GM10248 (cell line): Measurements from ENCODE around the gene ALKBH3.

ENCODE experiments used
- CTCF ChIA-PET: fragments of 300-600 bp; sonication (Branson Sonifier 250); formaldehyde crosslinking; extraction: SDS; loops from one replicate; lab custom pipeline; 2021; ENCODE audit warnings: antibody characterized with exemption; lab: Yijun Ruan, JAX
- POLR2A ChIA-PET: fragments of 350-650 bp; sonication (Branson Sonifier 250); formaldehyde crosslinking; extraction: SDS; loops from one replicate; lab custom pipeline; 2020; ENCODE audit warnings: antibody characterized with exemption; lab: Yijun Ruan, JAX
- DNase-seq: peaks from one replicate; pipeline ENCODE4 v3.0.0; 2012; ENCODE audit errors: extremely low spot score
- TF ChIP-seq, protein P1 (sequence below): IDR thresholded peaks from 2 replicates; pipeline ENCODE4 v1.5.1; 2012; ENCODE audit warnings: mild to moderate bottlenecking, low read depth; ENCODE audit errors: extremely low read depth, missing control alignments, control extremely low read depth

Gene ALKBH3

DNA sequence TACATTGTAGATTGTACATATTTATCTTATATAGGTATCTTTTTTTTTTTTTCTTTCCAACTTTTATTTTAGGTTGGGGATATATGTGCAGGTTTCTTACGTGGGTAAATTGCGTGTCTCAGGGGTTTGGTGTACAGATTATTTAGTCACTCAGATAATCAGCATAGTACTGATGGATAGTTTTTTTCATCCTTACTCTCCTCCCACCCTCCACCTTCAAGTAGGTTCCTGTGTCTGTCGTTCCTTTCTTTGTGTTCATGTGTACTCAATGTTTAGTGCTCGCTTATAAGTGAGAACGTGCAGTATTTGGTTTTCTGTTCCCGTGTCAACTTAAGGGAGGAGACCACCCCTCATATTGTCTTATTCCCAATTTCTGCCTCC is 71.4 kb downstream of the ALKBH3 start:
- DNase-seq, result no peak
- POLR2A ChIA-PET, result no interaction called here
- CTCF ChIA-PET, result interaction anchor here (0.8 kb wide), 1 partner anchor 43 kb away, joined by 3 read pairs; no protein-coding TSS in a partner anchor

DNA sequence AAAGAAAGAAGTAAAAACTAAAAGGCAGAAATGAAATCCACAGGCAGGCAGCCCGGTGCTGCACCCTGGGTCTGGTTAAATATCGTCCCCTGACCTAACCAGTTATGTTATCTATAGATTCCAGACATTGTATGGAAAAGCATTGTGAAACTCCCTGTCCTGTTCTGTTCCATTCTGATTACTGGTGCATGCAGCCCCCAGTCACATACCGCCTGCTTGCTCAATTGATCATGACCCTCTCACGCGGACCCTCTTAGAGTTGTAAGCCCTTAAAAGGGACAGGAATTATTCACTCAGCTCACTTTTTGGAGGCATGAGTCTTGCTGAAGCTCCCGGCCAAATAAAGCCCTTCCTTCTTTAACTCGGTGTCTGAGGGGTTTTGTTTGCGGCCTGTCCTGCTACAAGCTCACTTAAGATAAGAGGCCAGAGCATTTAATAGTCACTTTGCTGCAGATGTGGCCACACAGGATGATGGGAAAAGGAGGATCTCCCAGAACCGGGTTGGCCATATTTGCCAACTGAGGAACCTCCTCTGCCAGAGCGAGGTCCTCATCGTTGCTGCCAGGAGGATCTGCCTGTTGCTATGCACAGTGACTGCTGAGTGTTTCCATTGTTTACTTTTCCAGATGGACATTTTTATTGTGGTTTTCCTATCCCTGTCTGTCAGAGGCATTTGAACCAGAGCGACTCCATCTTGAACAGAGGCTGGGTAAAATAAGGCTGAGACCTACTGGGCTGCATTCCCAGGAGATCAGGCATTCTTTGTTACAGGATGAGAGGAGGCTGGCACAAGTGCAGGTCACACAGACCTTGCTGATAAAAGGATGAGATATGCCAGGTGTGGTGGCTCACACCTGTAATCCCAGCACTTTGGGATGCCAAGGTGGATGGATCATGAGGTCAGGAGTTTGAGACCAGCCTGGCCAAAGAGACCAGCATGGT is 72.0 kb downstream of the ALKBH3 start:
- TF ChIP-seq, protein P1, sequence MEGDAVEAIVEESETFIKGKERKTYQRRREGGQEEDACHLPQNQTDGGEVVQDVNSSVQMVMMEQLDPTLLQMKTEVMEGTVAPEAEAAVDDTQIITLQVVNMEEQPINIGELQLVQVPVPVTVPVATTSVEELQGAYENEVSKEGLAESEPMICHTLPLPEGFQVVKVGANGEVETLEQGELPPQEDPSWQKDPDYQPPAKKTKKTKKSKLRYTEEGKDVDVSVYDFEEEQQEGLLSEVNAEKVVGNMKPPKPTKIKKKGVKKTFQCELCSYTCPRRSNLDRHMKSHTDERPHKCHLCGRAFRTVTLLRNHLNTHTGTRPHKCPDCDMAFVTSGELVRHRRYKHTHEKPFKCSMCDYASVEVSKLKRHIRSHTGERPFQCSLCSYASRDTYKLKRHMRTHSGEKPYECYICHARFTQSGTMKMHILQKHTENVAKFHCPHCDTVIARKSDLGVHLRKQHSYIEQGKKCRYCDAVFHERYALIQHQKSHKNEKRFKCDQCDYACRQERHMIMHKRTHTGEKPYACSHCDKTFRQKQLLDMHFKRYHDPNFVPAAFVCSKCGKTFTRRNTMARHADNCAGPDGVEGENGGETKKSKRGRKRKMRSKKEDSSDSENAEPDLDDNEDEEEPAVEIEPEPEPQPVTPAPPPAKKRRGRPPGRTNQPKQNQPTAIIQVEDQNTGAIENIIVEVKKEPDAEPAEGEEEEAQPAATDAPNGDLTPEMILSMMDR, result no peak
- no peak for DNase-seq
- CTCF ChIA-PET, result interaction anchor here (0.8 kb wide), 1 partner anchor 43 kb away, joined by 3 read pairs; no protein-coding TSS in a partner anchor
- POLR2A ChIA-PET, result no interaction called here

More for the DNA sequence above, 71.4 kb downstream of the ALKBH3 start:
- TF ChIP-seq, protein P1, result no peak

DNA sequence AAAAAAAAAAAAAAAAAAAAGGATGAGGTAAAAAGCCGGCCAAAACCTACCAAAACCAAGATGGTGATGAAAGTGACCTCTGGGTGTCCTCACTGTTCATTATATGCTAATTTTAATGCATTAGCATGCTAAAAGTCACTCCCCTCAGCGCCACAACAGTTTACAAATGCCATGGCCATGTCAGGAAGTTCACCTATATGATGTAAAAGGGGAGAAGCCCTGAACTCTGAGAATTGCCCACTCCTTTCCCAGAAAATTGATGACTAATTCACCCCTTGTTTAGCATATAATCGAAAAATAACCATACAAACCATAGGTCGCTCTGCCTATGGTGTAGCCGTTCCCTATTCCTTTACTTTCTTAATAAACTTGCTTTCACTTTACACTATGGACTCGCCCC is 72.9 kb downstream of the ALKBH3 start:
- TF ChIP-seq, protein P1, result no peak
- ChIA-PET POLR2A (no interaction called here), CTCF (no interaction called here)
- DNase-seq, result no peak

DNA sequence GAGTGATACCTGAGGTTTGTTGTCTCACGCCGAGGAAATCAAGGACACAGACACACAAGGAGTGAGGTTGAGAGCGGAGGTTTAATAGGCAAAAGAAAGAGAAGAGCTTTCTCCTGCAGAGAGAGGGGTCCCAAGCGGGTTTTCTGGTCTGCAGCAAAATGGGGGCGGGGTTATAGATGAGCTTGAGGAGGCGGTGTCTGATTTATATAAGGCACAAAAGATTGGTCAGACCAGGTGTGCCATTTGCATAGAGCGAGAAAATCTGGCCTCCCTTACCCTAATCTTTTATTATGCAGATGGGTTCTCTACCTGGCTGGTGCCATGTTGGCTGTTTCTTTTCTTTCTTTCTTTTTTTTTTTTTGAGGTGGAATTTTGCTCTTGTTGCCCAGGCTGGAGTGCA is 73.6 kb downstream of the ALKBH3 start:
- ChIA-PET POLR2A (no interaction called here), CTCF (no interaction called here)
- TF ChIP-seq, protein P1, result no peak
- DNase-seq, result no peak

DNA sequence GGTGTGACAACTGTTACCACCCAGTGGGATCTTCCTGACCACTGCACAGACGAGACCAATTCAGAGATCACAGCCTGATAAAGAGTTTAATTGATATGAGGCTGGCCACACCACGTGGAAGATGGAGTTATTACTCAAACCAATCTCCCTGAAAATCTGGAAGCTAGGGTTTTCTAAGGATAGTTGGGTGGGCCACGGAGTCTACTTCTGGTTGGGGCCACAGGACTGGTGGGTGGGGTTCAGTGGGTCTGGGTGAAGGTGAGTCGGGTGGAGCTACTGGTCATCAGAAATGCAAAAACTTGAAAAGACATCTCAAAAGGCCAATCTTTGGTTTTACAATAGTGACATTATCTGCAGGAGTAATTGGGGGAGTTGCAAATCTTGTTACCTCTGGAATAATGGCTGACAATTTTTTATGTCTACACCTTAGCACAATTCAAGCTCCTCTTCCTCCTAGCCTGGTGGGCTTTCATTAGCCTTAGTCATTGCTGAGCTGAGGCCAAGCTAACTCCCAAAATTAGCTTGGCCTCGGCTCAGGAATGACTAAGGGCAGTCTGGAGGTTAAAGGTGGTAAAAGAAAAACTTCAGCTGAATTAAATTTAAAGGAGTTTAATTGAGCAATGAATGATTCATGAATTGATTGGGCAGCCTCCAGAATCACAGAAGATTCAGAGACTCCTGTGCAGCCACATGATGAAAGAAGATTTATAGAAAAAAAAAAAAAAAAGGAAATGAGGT is 74.9 kb downstream of the ALKBH3 start:
- ChIA-PET POLR2A (no interaction called here), CTCF (interaction anchor here (0.9 kb wide), 1 partner anchor 10 kb away, joined by 3 read pairs; no protein-coding TSS in a partner anchor)
- TF ChIP-seq, protein P1, result no peak
- DNase-seq, result no peak

DNA sequence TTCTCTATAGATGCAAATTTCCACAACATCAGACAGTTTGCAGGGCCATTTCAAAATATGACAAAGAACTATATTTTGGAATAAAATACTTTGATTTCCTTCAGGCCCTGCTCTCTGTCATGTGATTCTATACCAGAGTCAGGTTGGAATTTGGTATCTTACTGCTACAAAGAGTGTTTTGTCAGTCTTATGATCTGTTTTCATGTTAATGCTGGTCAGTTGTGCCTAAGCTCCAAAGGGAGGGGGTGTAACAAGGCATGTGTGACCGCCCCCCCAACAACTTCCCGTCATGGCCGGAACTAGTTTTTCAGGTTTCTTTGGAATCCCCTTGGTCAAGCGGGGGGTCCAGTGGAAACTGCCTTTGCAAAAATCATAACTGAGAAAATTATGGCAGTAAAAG is 76.9 kb downstream of the ALKBH3 start:
- DNase-seq, result no peak
- ChIA-PET POLR2A (no interaction called here), CTCF (no interaction called here)
- TF ChIP-seq, protein P1, result no peak
